ENCODE results near the gene FAM72B. TPM values are rescaled to one million over a fixed set of nuclear protein-coding genes. Genes with fewer than 3 reads are reported as not detected.
"Not testable (repeated sequence)": the region's sequence is repeated elsewhere in the genome, so short reads cannot be mapped to it uniquely, and the experiment has no call there.

FAM72B gene
- total RNA-seq (2014; rRNA removed; shearing (Covaris generic)), result 6.3 and 19.4 TPM in 2 replicates

DNA sequence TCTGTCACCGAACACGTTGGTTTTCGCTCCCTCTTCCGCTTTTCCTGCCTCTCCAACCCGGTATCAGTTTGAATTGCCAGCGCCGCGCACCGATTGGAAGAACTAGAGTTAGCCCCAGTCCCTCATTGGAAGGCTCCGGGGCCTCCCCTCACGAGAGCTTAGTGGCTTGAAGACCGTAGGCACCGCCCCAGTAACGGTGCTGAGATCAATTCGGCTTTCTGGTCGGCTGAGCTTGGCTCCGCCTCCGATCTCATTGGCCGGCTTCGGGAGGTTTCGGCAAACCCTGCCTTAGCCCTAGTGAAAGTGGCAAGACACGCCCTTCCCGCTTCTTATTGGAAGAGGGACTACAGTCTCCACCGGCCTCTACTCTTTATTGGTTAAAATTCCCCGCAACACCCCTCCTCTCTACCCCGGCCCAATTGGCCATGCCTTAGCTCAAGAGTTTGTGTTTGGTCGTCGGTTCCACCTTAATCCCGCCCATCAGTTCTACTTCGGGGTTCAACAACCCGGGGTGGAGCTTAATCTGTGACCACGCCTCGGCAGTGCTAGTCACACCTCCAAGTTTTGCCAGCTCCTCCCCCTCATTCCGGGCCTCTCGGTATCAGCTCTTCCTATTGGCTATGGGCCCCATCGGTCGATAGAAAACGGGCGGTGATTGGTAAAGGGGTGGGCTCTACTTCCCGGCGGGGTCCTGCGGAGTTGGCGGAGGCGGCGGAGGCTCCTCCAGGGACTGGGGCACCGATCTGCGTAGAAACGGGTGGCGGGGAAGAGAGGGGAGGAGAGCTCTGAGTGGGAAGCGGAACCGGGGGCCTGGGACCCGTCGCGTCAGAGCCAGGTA, at the start of gene FAM72B, which contains the start of gene SRGAP2C:
Gene FAM72B (minus strand): TSS at position 51 of the 838 bp plus-strand sequence. CDS start 851 bp downstream, outside the sequence.
Gene SRGAP2C (plus strand): TSS at position 686 of the 838 bp plus-strand sequence. CDS start 2,472 bp downstream, outside the sequence.
- peak; percentile 100 for DNase-seq (ENCODE audit: low spot score)
- in situ Hi-C loops (cut with HindIII; ENCODE audit: low sequenced_read_pairs), result not testable (repeated sequence)

DNA sequence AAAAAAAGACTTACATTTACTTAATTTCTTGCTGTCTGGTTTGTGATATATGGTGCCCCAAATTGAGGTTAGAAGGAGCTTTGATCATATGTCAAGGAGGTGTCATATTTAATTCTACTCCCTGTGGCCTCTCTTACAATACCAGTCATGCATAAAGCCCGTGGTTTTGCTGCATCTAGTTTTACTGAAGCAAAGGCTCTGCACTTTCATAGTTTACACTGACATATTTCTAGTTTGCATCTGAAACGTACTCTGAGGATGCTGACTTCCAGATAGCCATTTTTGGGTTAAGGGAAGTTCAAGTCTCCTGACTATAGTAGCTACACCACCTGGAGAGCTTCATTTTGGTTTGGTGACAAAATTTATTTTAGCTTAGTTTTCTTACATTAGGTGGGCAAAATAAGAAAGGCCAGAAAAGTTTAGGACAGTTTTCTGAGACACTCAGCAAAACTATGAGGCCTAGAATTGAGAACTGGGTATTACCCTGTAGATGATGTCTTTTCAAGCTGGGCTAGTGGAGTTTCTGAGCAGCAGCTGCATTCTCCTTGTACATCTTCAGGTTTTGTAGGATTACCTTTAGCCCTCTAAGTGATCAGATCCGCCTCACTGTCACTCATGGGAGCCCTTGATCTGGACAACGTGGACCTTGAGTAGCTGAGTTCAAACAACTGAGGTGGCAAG, 48.4 kb upstream of the FAM72B start:
- in situ Hi-C loops (cut with HindIII; ENCODE audit: low sequenced_read_pairs); DNase-seq (ENCODE audit: low spot score): not testable (repeated sequence)

DNA sequence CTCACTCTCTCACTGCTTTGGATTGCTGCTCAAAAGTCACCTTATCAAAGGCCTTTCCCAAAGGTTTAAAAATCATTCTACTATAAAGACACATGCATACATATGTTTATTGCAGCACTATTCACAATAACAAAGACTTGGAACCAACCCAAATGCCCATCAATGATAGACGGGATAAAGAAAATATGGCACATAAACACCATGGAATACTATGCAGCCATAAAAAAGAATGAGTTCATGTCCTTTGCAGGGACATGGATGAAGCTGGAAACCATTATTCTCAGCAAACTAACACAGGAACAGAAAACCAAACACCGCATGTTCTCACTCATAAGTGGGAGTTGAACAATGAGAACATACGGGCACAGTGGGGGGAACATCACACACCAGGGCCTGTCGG, 46.5 kb upstream of the FAM72B start:
- in situ Hi-C loops (cut with HindIII; ENCODE audit: low sequenced_read_pairs); DNase-seq (ENCODE audit: low spot score): not testable (repeated sequence)

DNA sequence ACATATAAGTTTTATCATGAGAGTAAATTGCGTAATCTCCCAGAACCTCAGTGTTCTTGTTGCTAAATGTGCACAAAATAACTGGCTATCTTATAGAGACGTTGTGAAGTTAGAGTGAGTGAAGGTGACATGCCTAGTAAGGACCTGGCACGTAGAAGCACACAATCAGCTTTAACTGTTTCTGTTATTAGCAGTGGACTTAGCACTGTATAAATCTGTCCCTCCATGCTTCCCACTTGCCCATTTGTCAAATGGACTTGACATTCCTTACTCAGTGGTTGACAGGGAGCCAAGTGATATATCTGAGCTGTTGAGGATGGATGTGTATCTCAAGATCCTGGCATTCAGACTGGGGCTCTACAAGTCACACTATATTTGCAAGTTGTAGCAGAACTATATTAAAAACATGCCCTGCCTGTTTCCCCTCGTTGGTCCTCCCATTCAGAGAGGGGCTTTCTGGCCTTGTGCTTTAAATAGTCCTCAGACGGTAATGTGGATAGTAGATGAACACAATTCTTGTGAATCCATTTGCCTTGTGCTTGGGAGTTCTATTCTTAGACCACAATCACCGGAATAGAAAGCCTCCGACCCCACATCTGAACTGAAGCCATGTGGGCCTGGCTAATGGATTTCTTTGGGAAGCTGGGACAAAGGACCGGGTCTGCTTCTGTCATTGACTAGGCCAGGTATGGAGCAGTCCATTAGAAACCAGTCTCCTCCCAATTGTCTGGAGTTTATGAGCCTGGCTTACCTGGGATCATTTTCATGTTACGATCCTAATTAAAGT, 43.6 kb upstream of the FAM72B start:
- in situ Hi-C loops (cut with HindIII; ENCODE audit: low sequenced_read_pairs); DNase-seq (ENCODE audit: low spot score): not testable (repeated sequence)

DNA sequence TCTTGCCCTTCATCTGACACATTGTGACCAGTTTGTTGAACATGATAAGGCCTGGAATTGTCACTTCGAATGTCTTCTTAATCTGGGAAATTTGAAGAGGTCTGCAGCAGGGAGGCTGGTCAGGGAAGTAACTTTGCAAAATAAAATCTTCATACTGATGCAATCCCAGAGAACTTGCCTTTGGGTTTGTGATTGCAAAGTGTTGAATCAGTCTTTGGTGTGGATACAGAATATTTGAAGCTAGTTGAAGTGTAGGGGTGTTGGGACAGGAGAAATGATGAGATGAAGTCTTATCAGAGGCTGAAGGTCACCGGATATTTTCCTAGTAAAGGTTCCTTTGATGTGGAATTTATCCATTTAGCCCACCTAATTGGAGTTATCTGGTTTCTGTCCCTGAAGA, 42.8 kb upstream of the FAM72B start:
- in situ Hi-C loops (cut with HindIII; ENCODE audit: low sequenced_read_pairs), result not testable (repeated sequence)

DNA sequence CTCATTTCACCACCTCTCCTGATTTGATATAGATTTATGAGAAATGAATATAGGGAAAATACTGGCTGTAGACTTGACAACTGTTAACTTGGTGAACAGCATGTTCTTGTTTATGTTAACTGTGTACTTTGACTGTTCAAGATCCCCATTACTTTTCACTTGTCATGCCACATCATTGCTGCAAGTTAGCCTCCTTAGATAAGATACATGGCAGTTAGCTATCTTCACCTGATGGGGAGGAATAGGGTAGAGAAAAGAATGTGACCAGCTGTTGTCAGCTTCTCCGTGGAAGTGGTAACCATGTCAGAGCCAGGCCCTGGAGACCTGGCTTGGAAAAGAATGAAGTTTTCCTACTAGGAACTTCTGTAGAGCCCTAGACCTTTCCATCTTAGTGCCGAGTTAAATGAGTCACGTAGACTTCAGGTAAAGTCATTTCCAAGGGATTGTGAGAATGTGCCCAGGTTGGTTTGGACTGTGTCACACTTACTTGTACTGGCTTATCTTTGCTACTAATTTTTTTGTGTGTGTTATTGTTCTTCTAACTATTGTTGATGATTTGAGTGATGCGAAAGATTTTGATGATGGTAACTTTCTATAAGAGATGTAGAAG, 42.3 kb upstream of the FAM72B start:
- DNase-seq (ENCODE audit: low spot score); in situ Hi-C loops (cut with HindIII; ENCODE audit: low sequenced_read_pairs): not testable (repeated sequence)

More for the DNA sequence above, 42.8 kb upstream of the FAM72B start:
- not testable (repeated sequence) for DNase-seq (ENCODE audit: low spot score)

DNA sequence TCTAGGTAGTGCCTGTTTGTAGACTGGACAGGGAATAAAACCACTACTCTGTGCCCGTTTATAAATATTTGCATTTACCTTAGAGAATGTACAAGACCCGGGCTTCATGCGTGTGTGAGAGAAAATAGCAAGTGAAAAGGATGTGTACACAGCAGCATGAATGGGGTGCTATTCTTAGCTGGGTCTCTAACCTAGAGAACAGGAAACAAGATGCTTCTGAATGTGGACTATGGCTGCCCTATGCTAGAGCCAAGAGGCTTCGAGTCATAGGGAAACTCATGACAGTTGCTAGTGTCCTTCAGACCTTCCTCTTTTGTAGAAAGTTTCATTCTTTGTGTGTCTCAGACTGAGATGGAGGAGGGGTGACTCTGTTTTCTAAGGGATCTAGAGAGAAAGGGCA, 40.6 kb upstream of the FAM72B start:
- DNase-seq (ENCODE audit: low spot score); in situ Hi-C loops (cut with HindIII; ENCODE audit: low sequenced_read_pairs): not testable (repeated sequence)

DNA sequence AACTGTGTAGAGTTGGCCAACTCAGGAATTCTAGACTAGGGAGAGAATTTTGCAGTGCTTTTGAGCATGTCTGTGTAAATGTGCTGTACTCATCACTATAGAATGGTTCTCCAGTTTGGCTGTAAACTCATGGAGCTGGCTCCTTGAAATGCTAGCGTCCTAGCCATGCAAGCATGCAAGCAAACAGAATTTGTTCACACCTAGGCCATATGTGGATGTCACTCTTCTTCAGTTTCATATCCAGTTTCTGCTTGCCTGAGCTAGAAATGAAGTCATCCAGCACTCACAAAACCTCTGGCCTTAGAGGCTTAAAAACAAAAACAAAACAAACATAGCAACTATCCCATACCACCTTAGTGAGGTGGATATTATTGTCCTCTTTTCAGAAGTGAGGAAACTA, 37.6 kb upstream of the FAM72B start:
- DNase-seq (ENCODE audit: low spot score); in situ Hi-C loops (cut with HindIII; ENCODE audit: low sequenced_read_pairs): not testable (repeated sequence)

DNA sequence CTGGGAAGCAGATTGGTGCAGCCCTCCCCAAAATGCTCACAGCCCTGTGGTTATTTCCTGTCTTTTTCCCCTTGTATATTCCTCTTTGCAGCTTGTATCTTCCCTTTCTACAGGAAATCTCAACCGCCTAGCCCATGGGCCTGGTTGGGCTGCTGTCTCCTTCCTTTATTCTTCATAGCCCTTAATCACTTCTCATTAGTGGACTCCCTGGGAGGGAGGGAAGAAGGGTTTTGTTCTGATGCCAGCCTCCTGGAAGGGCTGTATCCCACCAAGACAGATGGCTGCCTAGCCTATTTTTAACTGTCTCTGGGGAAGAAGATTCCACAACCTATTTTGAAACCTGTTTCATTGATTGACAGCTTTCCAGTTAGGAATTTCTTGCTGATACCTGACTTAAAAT, 32.5 kb upstream of the FAM72B start:
- DNase-seq (ENCODE audit: low spot score); in situ Hi-C loops (cut with HindIII; ENCODE audit: low sequenced_read_pairs): not testable (repeated sequence)

DNA sequence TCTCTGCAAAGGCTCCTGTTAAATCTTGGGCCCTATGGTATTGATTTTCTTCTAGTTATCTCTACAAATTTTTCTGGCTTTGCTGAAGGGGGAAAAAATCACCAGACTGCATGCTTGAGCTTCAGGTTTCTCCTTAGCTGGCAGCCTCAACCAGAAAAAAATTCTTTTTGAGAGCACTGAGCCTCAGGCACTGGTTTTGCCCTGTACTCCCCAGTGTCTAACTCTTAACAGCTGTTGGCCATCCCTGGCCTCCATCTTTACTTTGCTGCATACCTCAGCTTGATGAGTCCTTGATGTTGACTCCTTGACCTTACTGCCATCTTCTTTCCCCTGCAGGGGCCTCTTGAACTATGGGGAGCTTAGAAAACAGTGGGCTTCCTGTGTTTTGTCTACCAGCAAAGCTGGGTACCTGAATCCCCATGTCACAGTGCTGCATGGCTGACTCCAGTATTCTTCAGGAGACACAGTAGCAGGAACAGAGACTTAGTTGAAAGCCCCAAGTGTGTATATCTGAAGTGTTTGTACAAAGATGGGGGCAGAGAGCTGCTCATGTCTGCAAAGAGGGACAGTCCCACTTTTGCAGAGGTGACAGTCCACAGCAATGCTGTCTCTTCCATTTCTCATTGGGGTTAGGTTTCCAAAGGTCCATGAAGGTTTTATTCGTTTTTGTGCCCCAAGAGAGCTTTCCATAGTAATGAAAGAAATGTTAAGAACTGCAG, 31.7 kb upstream of the FAM72B start:
- in situ Hi-C loops (cut with HindIII; ENCODE audit: low sequenced_read_pairs); DNase-seq (ENCODE audit: low spot score): not testable (repeated sequence)

DNA sequence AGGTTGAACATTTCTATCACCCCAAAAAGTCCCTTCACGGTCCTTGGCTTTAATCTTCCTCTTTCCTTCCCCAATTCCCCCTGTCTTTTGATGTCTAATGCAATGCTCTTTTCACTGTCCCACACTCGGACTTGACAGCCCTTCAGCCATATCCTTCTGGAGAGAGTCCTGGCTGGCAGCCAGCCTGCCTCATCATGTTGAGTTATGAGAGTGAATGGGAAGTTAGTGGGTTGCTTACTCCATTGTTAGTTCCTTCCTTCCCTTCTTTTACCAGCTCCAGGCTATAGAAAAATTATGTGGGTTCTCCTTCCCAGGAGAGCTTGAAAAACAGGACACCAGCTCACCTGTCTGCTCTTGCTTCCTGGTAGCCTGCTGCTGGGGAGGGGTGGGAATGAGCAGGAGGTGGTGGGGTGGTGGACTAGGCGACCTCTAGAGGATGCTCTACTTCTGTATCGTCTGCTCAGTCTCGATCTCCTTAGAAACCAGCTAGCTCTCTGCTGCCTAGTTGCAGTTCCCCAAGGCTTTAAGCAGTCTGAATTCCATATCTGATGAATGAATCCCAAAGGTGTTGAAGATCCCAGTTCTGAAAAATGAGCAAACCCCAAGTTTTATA, 30.5 kb upstream of the FAM72B start:
- DNase-seq (ENCODE audit: low spot score); in situ Hi-C loops (cut with HindIII; ENCODE audit: low sequenced_read_pairs): not testable (repeated sequence)

DNA sequence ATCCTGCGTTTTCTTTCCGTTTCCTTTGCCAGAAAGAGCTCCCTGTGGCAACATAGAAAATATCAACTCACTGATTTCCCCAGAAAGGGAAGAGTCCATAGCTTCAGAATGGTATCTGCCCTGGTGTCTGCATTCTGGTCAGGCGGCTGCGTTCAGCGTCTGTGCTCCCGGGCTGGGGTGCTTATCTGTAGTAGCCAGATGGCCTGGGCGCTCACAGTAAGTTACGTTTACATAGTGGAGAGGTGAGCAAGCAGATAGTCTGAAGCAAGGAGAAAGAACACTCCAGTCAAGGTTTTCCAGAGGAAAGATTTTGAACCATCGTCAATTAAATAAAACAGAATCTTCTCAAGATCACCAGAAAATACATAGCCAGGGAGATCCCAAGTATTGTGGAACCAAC, 29.4 kb upstream of the FAM72B start:
- in situ Hi-C loops (cut with HindIII; ENCODE audit: low sequenced_read_pairs); DNase-seq (ENCODE audit: low spot score): not testable (repeated sequence)

DNA sequence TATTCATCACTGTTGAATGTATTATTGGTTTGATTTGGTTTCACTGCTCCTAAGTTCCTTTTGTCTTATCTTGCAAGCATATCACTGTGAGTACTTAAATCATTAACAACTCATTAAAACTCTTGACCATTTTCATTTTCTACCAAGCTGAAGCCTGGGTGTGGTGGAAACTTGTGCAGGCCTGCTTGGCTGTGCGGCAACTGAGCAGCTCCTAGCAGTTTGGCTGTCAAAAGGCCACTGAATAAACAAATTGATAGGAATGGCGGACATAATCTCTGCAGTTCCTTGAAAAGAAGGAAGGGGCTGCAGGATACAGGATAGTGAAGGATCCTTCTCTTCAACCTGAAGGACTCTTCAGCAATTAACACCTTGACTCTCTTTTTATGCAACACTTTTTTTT, 26.6 kb upstream of the FAM72B start:
- DNase-seq (ENCODE audit: low spot score); in situ Hi-C loops (cut with HindIII; ENCODE audit: low sequenced_read_pairs): not testable (repeated sequence)

DNA sequence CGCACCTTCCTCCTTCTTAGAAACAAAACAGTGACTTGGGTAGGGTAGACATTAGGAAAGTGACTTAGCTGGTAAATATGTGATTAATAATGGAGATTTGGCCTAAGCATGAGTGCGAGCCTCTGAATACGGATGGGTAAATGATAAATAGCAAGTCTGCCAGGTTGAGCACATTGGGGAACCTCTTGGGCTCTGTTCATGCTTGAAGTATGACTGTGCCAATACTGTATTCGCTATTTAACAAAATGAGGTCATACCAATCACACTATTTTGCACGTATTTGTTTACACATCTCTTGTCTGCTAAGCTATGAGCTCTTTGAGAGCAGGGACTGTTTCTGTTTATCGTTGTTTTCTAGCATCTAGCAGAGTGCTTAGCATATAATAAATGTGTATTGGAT, 24.2 kb upstream of the FAM72B start:
- in situ Hi-C loops (cut with HindIII; ENCODE audit: low sequenced_read_pairs), result not testable (repeated sequence)
- DNase-seq (ENCODE audit: low spot score), result peak; percentile 21

DNA sequence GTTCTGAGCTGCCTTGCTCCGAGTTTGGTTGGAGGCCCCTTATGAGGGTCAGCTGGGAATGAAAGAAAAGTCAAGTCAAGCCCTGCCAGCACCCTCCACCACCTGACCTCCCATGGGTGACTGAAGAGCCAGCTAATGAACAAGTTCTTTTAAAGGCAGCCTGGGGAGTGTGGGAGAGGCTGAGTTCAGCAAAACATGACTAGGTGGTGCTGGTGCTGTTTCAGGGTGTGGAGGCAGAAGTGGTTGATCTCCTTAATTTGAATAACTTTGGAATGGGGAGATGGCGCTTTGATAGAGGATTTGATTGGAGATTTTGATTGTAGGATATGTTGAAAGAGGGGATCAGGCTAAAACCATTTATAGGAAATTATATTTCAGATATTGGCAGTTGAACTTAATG, 23.2 kb upstream of the FAM72B start:
- DNase-seq (ENCODE audit: low spot score); in situ Hi-C loops (cut with HindIII; ENCODE audit: low sequenced_read_pairs): not testable (repeated sequence)

DNA sequence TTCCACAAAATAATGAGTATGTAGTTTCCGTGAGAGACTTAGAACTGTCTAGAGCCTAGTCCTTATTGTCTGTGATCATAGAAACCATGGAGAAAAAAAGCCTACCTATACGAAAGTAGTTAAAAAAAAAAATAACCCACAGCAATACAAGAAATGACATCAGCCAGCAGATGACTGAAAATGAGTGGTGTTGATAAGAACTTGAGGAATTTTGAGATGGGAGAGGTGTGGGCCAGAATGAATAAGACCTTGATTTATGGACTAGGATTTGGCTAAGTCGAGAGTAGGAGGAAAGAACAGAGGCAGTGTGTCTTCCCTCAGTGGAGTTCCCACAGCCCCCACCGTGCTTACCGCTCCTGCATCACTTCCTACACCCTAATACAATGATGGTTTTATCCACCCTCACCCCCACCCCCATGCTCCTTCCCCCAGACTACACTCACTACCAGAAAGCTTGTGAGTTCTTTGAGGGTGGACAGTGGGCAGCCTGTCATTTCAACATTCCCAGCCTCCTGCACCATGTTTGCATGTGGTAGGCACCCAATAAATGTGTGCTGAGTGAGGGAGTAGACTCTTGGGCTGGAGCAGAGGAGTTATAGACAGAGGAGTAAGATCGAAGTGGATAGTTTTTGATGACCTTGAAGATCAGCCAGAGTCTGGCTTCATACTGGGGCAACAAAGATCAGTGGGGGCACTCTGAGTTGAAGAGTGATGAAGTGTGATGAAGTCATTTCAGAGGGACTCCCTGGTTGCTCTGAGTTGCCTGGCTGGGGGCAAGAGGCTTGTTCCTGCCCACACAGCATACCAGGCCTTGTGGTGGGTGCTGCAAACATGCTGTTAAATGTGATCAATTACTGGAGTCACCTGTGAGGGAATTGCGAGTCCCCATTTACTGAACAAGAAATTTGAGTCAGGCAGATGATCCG, 21.9 kb upstream of the FAM72B start:
- in situ Hi-C loops (cut with HindIII; ENCODE audit: low sequenced_read_pairs); DNase-seq (ENCODE audit: low spot score): not testable (repeated sequence)

DNA sequence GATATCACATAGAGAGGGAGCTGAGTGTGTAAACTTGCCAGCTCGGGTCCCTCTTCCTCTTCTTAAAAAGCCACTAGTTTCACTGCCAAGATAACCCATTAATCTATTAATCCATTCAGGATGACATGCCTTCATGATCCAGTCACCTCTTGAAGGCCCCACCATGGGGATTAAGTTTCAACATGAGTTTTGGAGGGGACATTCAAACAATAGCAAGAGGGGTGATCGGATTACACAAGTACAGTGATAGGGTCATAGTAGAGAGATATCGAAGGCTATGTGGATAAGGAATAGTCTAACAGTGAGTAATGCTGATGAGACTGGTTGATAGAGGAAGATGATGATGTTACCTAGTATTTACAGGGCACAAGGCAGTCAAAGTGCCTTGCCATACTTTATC, 18.8 kb upstream of the FAM72B start:
- in situ Hi-C loops (cut with HindIII; ENCODE audit: low sequenced_read_pairs); DNase-seq (ENCODE audit: low spot score): not testable (repeated sequence)

Data from G401 (cell line).